NCI-H345 treated with DMSO at 0.1 percent for 48 hours (cell line): ENCODE data around the gene KRT31.
"Not testable (repeated sequence)": the region's sequence is repeated elsewhere in the genome, so short reads cannot be mapped to it uniquely, and the experiment has no call there.

Experiments used
- DNase-seq: peaks from one replicate; lab custom pipeline; 2025; ENCODE audit not compliant: unreplicated experiment; lab: John Stamatoyannopoulos, UW

The KRT31 gene

GRCh38 chr17:41418116-41418860, 20.9 kb upstream of the KRT31 start:
- DNase-seq, result no peak

GRCh38 chr17:41417576-41418015, 20.2 kb upstream of the KRT31 start:
- no peak for DNase-seq

DNA sequence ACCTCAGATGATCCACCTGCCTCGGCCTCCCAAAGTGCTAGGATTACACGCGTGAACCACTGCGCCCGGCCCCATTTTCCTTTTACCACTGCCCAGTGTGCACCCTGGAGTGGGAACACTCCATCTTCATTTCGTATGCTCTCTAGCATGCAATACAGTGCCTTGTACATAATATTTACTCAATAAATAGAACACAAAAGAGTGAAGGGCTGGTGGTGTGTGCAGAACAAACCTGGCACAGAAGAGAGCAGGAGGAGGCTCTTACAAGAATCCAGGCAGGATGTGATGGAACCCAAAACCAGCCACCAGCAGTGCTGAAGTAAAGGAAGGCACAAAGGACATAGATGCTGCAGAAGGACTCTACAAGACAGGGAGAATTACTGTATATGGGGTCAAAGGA, 19.7 kb upstream of the KRT31 start:
- DNase-seq, result no peak

DNA sequence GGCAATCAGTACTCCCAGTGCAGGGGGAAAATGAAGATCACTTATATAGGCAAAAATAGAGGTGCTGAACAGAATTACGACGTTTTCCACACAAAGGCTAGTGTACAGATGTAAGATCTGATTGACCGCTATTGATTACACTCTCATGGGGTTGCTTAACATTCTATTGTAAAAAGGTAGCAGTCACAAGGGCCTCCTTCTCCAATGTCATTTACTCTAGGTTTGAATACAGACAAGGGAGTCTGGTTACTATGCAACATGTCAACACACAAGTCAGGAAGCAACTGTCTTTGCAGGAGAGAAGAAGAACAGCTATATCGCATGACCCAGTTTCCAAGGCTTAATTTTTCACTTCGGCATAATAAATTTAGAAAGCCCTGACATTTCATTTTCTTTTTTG, 19.1 kb upstream of the KRT31 start:
- DNase-seq, result no peak

DNA sequence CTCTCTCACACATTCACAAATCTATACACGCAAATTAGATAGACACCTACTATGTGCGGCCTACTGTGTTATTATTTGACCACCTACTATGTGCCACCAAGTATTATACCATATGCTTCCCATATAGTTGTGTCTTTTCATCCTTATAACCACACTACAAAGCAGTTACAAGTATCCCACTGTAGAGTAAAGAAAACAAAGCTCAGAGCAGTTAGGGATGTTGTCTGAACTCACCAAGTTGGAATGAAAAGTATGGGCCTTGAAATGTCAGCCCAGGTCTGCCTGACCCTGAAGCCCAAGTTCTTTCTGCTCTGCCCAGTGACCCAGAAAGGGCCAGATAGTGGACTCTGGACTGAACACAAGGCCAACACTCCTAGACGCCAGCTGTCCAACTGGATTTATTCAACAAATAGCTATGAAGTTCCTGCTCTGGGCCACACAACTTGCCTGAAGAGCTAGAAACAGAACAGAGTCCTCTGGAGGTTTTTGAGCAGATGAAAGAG, 18.5 kb upstream of the KRT31 start:
- no peak for DNase-seq

- no peak for DNase-seq
Observed at GRCh38 chr17:41415411-41415810, 18.0 kb upstream of the KRT31 start.

DNA sequence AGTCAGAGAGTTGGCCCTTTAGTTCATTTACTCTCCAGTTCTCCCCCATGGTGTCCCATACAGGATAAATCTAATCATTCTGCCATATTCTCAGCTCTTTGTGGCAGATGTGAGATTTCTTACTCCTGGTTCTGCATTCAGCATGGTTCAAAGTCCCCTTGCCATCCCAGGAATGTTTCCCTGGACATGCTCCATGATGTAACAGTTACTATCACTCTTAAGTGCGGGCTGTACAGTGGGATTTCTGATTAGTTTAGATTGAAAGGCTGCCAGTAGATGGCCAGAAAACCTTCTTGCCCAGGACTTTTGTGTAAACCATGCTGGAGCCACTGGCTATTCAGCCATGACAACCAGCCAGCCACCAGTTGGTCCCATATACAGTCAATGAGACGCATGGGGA, 16.6 kb upstream of the KRT31 start:
- DNase-seq, result no peak

DNA sequence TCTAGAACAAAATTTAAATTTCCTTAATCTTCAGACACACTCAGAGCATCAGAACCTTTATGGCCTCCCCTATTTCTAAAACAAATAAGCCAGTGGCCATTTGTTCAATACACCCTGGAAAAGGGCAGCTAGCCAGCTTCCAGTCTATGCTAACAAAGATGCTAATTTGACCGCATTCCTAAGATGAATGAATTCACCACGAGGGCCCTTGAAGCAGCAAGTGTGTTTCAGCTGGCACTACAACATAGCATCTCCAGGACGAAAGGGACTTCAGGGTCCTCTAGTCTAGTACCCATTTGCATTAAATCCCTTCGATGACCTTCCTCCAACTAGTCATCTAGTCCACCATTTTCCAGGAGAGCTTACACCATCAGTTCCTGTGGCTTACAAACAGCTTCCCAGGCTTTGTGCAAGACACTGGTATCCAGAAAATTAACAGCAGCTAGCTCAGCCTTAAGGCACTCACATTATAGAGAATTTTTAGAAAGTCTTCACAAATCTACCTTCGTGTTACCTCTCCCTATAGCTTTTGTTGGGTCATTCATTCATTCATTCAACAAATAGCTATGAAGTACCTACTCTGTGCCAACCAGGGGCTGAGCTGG, 16.0 kb upstream of the KRT31 start:
- DNase-seq, result no peak

GRCh38 chr17:41411072-41411840, 13.8 kb upstream of the KRT31 start:
- DNase-seq, result no peak

DNA sequence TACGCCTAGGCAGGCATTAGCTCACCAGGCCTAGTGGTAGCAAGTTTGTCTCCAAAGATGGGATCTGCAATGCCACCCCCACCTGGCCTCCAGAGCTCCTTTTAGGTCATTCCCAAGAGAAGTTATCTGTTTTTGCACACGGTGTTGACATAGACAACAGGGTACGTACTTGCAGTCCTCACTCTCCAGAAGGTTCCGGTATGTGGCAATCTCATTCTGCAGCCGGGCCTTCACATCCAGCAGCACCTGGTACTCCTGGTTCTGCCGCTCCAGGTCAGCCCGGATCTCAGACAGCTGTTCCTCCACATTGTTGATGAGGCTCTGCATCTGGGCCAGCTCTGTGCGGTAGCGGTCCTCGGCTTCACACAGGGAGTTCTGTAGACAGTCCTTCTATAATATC, 9.8 kb upstream of the KRT31 start:
- DNase-seq, result no peak

DNA sequence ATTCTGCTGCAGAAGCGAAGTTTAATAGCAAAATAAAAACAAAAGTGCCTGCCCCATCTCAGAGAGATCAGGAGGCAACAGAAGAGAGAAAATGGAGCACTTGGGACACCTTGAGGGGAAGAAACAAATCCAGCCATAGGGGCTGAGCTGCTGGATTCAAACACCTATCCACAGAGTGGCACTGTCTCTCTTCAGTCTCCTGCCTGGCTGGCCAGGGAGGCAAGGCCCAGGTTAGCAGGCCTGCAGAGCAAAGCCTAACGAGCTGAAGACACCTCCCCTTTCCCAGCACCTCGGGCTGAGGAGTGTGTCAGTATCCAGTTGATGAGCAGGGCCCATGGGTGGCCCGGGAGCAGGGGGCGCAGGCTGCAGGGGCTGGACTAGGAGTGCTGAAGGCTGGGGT, 8.8 kb upstream of the KRT31 start:
- no peak for DNase-seq

DNA sequence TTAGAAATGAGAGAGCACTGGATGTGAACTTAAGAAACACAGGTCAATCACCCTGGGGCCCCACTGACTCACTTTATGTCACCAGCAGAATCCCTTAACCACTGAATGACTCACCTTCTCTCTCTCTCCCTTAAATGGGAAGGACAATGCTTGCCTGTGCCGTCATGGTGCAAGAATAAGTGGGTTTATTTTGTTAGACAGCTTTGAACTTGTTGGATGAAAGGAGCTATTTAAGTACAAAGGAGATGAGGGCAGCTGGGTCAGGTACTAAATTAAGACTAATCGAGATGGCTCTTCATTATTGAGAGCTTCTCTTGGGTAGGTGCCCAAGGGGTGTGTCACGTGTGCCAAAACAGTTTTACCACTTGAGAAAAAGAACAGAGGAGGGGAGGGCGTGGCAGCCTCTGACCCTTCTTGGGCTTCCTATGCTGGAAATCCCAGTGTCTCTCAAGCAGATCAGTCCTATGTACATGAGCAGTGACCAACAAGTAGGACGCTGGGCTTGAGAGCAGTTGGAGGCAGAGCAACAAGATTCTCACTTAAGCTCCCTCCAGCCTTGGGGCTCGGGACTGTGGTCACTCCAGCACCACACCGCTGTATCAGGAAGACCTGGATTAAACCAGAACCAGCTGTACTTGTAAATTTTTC, 6.7 kb upstream of the KRT31 start:
- DNase-seq, result no peak

GRCh38 chr17:41403404-41404023, 6.1 kb upstream of the KRT31 start:
- DNase-seq, result no peak

DNA sequence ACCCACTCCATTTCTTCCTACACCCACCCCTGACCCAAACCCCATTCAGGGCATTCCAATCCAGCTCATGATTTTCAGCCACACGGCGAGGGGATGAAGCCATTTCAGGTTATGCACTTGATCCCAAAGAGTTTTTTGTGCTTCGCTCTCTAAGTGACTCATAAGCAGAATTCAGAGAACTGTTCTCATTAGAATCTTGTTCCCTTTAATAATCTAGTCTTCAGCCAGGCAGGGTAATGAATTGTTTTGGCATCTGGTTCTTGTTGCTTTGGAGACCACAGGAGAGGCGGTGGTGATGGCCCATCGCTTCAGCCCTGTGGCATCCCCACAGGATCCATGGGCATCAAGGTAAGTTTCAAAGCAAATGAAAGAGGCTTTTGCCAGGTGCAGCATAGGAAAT, 4.8 kb upstream of the KRT31 start:
- no peak for DNase-seq

DNA sequence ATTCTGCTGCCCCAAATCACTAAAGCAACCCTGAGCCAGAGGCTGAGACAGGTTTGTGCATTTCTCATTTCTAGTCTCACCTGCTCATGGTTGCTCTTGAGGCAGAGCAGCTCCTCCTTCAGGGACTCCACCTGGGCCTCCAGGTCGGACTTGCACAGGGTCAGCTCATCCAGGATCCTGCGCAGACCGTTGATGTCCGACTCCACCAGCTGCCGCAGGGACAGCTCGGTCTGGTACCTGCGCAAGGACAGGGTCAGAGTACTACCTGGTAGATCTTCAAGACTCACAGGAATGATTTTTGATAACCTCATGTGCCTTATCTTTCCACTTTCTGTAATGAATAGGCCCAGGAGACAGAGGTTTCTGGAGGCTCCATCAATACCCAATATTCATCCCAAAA, 1.1 kb downstream of the KRT31 start:
- no peak for DNase-seq

GRCh38 chr17:41395611-41396010, 1.8 kb downstream of the KRT31 start:
- DNase-seq, result no peak

GRCh38 chr17:41395044-41395443, 2.4 kb downstream of the KRT31 start:
- not testable (repeated sequence) for DNase-seq

DNA sequence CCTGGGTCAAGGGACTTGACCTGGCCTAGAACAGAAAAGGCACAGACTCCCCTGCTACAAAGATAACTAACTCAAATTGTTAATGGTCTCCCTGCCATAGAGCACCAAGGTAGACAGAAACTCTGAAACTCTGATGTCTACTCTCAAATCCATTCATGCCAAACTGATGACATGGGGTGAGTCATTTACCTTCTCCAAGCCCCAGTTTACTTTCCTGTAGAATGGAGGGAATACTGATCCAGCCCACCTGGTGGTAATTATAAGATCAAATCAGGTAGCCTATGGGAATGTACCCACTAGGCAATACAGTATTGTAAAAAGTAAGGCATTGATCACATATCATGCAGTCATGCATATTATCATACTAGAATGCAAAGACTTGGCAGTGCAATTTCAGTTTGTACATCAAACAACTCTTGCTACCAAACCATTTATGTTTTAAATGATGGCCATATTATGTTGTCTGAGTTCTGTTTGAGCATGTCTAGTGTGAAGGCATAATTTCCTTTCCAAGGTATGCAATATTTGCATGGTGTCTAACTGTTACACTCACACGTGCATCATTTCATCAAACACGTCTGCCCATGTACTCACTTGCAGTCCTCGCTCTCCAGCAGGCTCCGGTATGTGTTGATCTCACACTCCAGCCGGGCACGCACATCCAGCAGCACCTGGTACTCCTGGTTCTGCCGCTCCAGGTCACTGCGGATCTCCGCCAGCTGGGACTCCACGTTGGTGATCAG, 3.0 kb downstream of the KRT31 start:
- no peak for DNase-seq

GRCh38 chr17:41393826-41394225, 3.6 kb downstream of the KRT31 start:
- no peak for DNase-seq

DNA sequence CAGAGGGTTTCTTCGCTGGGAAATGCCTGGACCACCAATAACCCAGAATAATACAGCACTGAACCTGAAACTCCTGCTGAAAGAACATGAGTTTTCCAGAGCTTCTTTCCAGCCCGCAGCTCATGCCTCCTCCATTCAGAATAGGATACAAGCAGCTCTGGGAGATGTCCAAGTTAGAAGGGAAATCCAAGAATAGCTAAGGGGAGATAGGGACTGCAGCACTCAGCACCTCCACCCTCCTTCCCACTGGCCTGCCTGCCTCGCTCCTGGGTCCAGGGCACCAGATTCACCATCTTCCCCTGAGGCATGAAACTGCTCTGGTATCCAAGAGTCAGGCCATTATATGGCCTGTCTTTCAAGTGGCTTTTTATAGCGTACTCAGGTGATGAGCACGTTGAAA, 4.1 kb downstream of the KRT31 start:
- DNase-seq, result no peak
